SK-N-SH (cell line): ENCODE results near the gene NOS1.

Experiments
- CTCF ChIP-seq: fragments of 200-600 bp; sonication (generic); IDR thresholded peaks from 2 replicates; pipeline ENCODE4 v1.6.1; 2017; ENCODE audit warnings: antibody characterized with exemption, mild to moderate bottlenecking, moderate library complexity
- EP300 ChIP-seq, 2 experiments: IDR thresholded peaks; 2 replicates each; pipeline versions ENCODE4 v1.4.0 to v1.6.1; 2012; ENCODE audit warnings: borderline replicate concordance in 1 of 2, low read depth in 1 of 2, low read length in 1 of 2
- JUND ChIP-seq: IDR thresholded peaks from 2 replicates; pipeline ENCODE4 v1.4.0; 2012
- MXI1 ChIP-seq: IDR thresholded peaks from 2 replicates; pipeline ENCODE4 v1.6.1; 2012; ENCODE audit warnings: mild to moderate bottlenecking, low read depth, low read length, improper control_type of control experiment
- PBX3 ChIP-seq: IDR thresholded peaks from 2 replicates; pipeline ENCODE4; 2012
- RCOR1 ChIP-seq: fragments of 150-350 bp; IDR thresholded peaks from 2 replicates; pipeline ENCODE4 v1.6.1; 2017; ENCODE audit warnings: antibody characterized with exemption, low read length
- USF1 ChIP-seq: IDR thresholded peaks from 2 replicates; pipeline ENCODE4 v1.4.0; 2012; ENCODE audit warnings: low read depth, borderline replicate concordance

- no peak for TF ChIP-seq CTCF
- TF ChIP-seq RCOR1 = no peak
- no peak for TF ChIP-seq PBX3
- peak; percentile 78 for TF ChIP-seq MXI1
- TF ChIP-seq USF1 = no peak
- TF ChIP-seq JUND = no peak
- TF ChIP-seq EP300 (IDR thresholded peaks at IDR 0.05; ENCODE audit: borderline replicate concordance in 1 of 2, low read depth in 1 of 2, low read length in 1 of 2) = no peak
These were observed 171.1 kb downstream of the NOS1 start, which contains the start of gene FBXO21 for GRCh38 chr12:117190210-117190781.
